Effector memory CD4-positive, alpha-beta T cell (primary cell): ENCODE measurements around the gene DIPK1A.
"Not testable (repeated sequence)": the region's sequence is repeated elsewhere in the genome, so short reads cannot be mapped to it uniquely, and the experiment has no call there.

Experiments
- DNase-seq, 3 donors: peaks; one replicate each; pipeline ENCODE4 v3.0.0-alpha.2; 2020
- H3K27ac ChIP-seq: 2 replicates; pipeline ENCODE4 v1.7.0; 2013; ENCODE audit warnings: mild to moderate bottlenecking, low read length, moderate library complexity; ENCODE audit not compliant: insufficient read depth, poor library complexity, severe bottlenecking
- H3K27me3 ChIP-seq: replicated peaks from 2 replicates; pipeline ENCODE4 v1.7.0; 2013; ENCODE audit warnings: mild to moderate bottlenecking, low read length; ENCODE audit not compliant: insufficient read depth, control insufficient read depth, poor library complexity, severe bottlenecking
- H3K36me3 ChIP-seq: 2 replicates; pipeline ENCODE4 v1.7.0; 2013; ENCODE audit warnings: mild to moderate bottlenecking, low read length, moderate library complexity; ENCODE audit not compliant: control insufficient read depth, insufficient read depth
- H3K4me1 ChIP-seq: 2 replicates; pipeline ENCODE4 v1.7.0; 2013; ENCODE audit warnings: low read length, mild to moderate bottlenecking; ENCODE audit not compliant: control insufficient read depth, insufficient read depth, poor library complexity, severe bottlenecking
- H3K4me3 ChIP-seq: 2 replicates; pipeline ENCODE4 v1.7.0; 2013; ENCODE audit warnings: low read length, low read depth, mild to moderate bottlenecking; ENCODE audit not compliant: insufficient read depth, poor library complexity, severe bottlenecking
- H3K9me3 ChIP-seq: 2 replicates; pipeline ENCODE4 v1.7.0; 2013; ENCODE audit warnings: mild to moderate bottlenecking, low read length, moderate library complexity; ENCODE audit not compliant: control insufficient read depth

DIPK1A gene

DNA sequence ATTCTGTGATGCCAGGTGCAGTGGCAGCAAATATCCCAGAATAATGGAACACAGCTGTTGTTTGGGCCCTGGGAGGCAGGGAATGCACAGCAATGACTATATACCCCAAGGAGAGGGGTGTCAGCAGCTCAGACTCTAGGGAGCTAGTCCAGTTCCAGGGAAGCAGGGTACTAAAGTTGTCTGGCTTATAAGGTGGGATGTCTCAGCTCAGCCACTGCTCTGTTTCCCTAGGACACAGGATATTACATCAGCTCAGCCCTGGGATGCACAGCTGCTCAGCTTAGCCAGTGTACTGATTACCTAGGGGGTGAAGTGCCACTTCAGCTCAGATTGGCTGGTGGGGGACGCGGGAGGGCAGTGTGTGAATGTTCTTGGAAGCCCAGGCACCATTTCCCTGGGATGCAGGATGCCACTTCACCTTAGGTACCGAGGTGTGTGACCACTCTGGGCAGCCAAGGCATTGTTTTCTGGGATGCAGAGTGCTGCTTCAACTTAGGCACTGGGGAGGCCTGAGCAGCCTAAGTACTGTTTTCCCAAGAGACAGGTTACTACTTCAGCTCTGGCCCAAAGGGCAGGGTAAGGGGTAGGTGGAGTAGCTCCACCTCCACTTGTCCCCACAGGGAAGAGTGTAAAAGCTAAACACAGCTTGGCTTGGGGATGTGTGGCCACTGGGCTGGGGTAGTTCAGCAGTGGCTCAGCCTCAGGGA is 59.4 kb downstream of the DIPK1A start:
- H3K27me3 ChIP-seq: no peaks in the 10 kb centered on the region
- no peaks in the 10 kb centered on the region for H3K4me1 ChIP-seq
- DNase-seq: no peak
- H3K4me3 ChIP-seq: no peak overlapping the region
- peaks cover 3% of the 10 kb centered on the region for H3K36me3 ChIP-seq
- no peak overlapping the region for H3K27ac ChIP-seq
- peaks cover 4% of the 10 kb centered on the region for H3K9me3 ChIP-seq

DNA sequence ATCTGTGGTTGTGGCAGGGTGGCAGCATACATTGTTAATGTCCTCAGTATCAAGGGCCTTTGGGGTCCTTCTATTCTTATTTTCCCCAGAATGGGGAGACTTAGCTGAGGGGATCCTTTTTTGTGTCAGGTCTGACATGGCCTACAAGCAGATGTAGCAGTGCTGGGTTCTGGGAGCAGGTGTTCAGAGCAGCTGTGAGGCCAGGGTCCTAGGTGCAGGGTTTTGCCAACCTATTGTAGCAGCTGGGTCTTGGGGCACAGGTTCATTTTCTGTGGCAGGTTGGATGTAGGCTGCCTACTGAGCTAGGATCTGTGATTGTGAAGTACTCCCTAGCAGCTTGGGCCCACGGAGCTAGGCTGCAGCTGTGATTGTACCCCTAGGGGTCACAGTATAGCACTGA is 60.1 kb downstream of the DIPK1A start:
- Histone ChIP-seq H3K36me3 (peaks cover 3% of the 10 kb centered on the region), H3K4me1 (no peaks in the 10 kb centered on the region), H3K9me3 (peaks cover 4% of the 10 kb centered on the region), H3K27me3 (no peaks in the 10 kb centered on the region), H3K4me3 (no peak overlapping the region), H3K27ac (no peak overlapping the region)
- DNase-seq: no peak

DNA sequence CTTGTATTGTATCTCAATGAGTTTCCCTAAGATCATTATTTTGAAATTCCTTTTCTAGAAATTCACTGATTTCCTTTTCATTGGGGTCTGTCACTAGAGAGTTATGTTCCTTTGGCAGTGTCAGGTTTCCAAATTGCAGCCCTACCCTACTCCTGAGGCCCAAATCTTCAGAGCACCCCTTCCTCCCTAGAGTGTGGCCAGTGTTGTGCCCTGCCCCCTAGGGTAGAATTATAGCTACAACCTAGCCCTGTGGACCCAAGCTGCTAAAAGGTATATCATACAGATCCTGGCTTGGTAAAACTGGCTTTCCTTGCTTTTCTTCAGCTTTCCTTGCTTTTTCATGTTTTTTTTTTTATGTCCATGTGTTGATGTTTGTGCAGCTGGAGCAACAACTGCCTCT is 60.7 kb downstream of the DIPK1A start:
- H3K36me3 ChIP-seq: peaks cover 3% of the 10 kb centered on the region
- no peaks in the 10 kb centered on the region for H3K4me1 ChIP-seq
- no peak for DNase-seq
- no peaks in the 10 kb centered on the region for H3K27me3 ChIP-seq
- H3K4me3 ChIP-seq: no peak overlapping the region
- peaks cover 4% of the 10 kb centered on the region for H3K9me3 ChIP-seq
- H3K27ac ChIP-seq: no peak overlapping the region

DNA sequence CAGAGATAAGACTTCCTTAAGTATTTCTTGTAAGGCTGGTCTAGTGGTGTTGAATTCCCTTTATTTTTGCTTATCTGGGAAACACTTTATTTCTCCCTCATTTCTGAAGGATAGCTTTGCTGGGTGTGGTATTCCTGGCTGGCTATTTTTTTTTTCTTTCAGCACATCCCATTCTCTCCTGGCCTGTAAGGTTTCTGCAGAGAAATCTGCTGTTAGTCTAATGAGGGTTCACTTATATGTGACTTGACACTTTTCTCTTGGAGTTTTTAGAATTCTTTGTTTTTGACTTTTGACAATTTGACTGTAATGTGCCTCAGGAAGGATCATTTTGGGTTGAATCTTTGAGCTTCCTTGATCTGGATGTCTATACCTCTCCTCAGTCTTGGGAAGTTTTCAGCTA is 61.5 kb downstream of the DIPK1A start:
- Histone ChIP-seq H3K4me3 (no peak overlapping the region), H3K36me3 (peaks cover 3% of the 10 kb centered on the region), H3K9me3 (peaks cover 4% of the 10 kb centered on the region), H3K4me1 (no peaks in the 10 kb centered on the region), H3K27ac (no peak overlapping the region), H3K27me3 (no peaks in the 10 kb centered on the region)
- DNase-seq: no peak

DNA sequence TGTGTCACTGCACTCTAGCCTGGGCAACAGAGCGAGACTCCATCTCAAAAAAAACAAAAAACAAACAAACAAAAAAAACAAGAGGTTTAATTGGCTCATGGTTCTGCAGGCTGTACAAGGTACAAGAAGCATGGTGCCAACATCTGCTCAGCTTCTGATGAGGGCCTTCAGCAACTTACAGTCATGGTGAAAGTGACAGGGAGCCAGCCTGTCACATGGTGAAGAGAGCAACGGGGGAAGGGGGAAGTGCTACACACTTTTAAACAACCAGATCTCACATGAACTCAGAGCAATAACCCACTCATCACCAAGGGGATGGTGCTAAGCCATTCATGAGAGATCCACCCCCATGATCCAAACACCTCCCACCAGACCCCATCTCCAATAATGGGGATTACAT is 63.2 kb downstream of the DIPK1A start:
- not testable (repeated sequence) for H3K27me3 ChIP-seq, H3K36me3 ChIP-seq, H3K9me3 ChIP-seq, H3K4me1 ChIP-seq, H3K27ac ChIP-seq, DNase-seq, H3K4me3 ChIP-seq

DNA sequence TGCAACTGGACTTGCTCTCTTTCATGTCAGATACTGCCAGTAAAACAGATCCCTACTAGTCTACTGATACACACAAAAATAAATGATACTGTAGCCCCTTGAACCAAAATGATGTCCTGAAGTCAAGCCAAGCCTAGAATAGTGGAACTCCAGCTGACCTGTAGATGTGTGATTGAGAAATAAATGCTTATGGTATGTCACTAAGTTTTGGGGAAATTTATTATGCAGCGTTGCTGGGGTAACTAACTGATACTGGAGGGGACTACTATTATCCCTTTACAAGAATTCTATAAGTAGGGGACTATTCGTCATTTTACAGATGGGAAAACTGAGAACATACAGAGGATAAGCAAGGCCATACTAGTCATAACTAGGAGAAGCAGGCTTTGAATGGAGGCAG is 73.8 kb downstream of the DIPK1A start:
- no peak overlapping the region for H3K4me3 ChIP-seq
- peaks cover 17% of the 10 kb centered on the region for H3K4me1 ChIP-seq
- no peaks in the 10 kb centered on the region for H3K27me3 ChIP-seq

DNA sequence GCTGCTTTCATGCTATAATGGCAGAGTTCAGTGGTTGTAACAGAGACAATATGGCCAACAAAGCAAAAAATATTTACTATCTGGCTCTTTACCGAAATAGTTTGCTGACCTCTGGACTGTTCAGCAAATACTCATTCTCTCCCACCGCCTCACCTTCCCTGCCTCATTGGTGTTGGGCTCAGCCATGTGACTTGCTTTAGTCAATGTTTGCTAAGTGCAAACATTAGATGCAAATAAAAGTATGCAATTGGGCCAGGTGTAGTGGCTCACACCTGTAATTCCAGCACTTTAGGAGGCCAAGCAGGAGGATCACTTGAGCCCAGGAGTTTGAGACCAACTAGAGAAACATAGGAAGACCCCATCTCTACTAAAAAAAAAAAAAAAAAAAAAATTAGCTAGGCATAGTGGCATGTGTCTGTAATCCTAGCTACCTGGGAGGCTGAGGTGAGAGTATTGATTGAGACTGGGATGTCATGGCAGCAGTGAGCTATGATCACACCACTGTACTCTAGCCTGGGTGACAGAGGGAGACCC is 74.3 kb downstream of the DIPK1A start:
- no peak for DNase-seq
- no peak overlapping the region for H3K27ac ChIP-seq
- H3K27me3 ChIP-seq: no peaks in the 10 kb centered on the region
- no peak overlapping the region for H3K4me3 ChIP-seq
- H3K9me3 ChIP-seq: no peaks in the 10 kb centered on the region
- H3K36me3 ChIP-seq: no peaks in the 10 kb centered on the region
- peaks cover 17% of the 10 kb centered on the region for H3K4me1 ChIP-seq

More for the DNA sequence above, 73.8 kb downstream of the DIPK1A start:
- H3K9me3 ChIP-seq: no peaks in the 10 kb centered on the region
- H3K27ac ChIP-seq: no peak overlapping the region
- no peaks in the 10 kb centered on the region for H3K36me3 ChIP-seq
- DNase-seq: no peak

DNA sequence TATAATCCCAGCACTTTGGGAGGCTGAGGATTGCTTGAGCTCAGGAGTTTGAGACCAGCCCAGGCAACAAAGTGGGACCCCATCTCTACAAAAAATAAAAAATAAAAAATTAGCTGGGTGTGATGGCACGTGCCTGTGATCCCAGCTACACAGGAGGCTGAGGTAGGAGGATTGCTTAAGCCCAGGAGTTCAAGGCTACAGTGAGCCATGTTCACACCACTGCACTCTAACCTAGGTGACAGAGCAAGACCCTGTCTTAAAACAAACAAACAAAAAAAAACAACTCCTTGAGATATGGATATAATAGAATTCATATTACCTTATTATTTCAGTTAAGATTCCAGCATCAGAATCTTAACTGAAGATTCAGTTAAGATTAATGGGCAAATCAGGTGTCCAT is 77.1 kb downstream of the DIPK1A start:
- no peaks in the 10 kb centered on the region for H3K36me3 ChIP-seq
- no peak for DNase-seq
- no peak overlapping the region for H3K4me3 ChIP-seq
- H3K4me1 ChIP-seq: peaks cover 17% of the 10 kb centered on the region
- H3K27ac ChIP-seq: no peak overlapping the region
- H3K27me3 ChIP-seq: no peaks in the 10 kb centered on the region
- H3K9me3 ChIP-seq: no peaks in the 10 kb centered on the region

DNA sequence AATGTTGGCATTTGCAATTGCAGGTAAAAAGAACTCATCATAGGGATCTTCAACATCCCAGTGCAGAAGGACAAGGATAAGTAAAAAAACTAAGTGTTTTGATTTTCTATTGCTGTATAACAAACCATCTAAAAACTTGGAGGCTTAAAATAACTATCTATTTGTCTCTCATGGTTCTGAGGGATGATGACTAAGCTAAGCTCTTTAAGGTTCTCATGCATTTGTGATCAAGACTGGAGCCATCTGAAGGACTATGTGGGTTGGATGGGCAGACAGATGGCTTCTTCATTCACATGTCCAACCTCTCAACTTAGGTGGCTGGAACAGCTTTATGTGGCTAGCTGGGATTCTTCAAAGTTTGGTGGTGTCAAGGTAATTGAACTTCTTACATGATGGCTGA is 78.0 kb downstream of the DIPK1A start:
- Histone ChIP-seq H3K4me3 (no peak overlapping the region), H3K9me3 (no peaks in the 10 kb centered on the region), H3K36me3 (no peaks in the 10 kb centered on the region), H3K27ac (peak overlapping the region; percentile 1), H3K27me3 (no peaks in the 10 kb centered on the region), H3K4me1 (peaks cover 17% of the 10 kb centered on the region)
- no peak for DNase-seq

DNA sequence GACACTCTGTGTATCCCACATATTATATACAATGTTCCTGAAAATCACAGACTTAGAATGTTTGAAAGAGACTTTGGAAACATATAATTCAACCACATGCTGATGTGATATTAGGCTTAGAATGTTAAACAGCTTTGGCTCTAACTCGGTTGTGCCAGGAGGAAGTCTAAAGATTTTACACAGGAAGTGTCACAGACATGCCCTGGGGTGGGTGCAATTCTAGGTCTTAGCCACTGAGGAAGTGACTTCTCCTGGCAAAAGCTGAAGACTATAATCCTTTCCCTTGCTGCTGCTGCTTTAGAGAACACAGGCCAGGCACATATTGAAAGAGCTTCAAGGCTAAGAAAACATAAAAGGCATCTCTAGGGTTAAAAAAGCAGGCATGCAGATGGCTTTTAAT is 78.4 kb downstream of the DIPK1A start:
- no peak overlapping the region for H3K4me3 ChIP-seq
- no peaks in the 10 kb centered on the region for H3K9me3 ChIP-seq
- no peaks in the 10 kb centered on the region for H3K36me3 ChIP-seq
- peak; percentile 1 to 13 (median 10) for DNase-seq
- H3K4me1 ChIP-seq: peaks cover 17% of the 10 kb centered on the region
- H3K27me3 ChIP-seq: no peaks in the 10 kb centered on the region
- peak overlapping the region; percentile 1 for H3K27ac ChIP-seq
